RWPE1 (cell line): ENCODE measurements around the gene CSF2.

ENCODE experiments used
- CTCF ChIA-PET: fragments of 350-600 bp; sonication (Branson Sonifier 250); formaldehyde crosslinking; extraction: SDS; loops from one replicate; lab custom pipeline; 2021; lab: Yijun Ruan, JAX
- POLR2A ChIA-PET: fragments of 400-600 bp; formaldehyde crosslinking; extraction: SDS; loops from one replicate; lab custom pipeline; 2020; ENCODE audit warnings: antibody characterized with exemption; ENCODE audit not compliant: low non-redundant PET; lab: Yijun Ruan, JAX
- DNase-seq: peaks from one replicate; pipeline ENCODE4 v3.0.0; 2012; ENCODE audit warnings: low spot score
- H3K27ac ChIP-seq: fragments of 450-650 bp; 2 replicates; pipeline ENCODE4 v1.5.1; 2017
- TF ChIP-seq, protein P1 (sequence below): fragments of 450-650 bp; conservative IDR thresholded peaks from 2 replicates; pipeline ENCODE4 v1.5.1; 2017; ENCODE audit warnings: low read depth, mild to moderate bottlenecking

The CSF2 gene

DNA sequence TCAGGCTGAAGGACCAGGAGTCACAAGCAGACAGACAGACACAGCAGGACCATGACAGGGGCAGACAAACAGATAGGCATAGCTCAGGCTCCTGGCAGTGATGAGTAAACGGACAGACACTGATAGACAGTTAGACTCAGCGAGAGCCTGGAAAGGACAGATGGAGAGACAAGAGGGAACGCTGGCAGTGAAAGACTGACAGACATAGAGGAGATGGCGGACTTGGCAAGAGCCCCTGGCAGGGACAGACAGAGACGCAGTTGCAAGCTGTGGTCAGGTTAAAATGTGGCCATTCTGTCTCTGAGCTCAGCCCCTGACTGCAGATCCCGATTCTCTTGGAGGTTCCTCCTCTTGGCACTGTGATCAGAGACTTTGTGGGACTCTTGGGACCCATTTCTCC lies 13.6 kb downstream of the CSF2 start:
- POLR2A ChIA-PET: no interaction called here
- DNase-seq: no peak
- H3K27ac ChIP-seq: peak overlapping the region; percentile 73; the same call in 1 of the 2 replicates

DNA sequence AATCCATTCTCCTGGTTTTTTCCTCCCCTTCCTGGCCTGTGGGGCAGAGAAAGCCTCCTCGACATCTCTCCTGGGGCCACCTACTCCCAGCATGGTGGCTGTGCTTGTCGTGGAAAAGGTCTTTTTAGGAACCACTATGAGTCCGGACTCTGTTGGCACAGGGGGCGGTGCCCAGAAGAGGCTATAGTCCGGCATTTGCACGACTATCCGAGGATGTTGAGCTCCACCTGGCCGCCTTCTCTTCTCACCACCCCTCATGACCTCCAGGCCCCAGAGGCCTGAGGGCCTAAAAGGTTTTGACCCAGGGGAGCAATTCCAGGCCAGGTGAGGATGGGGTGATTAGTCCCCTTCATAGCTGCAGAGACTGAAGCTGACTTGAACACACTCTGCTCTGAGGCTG lies 14.1 kb downstream of the CSF2 start:
- no peak for DNase-seq
- ChIA-PET CTCF (interaction anchor here (1.0 to 2.1 kb wide), 3 partner anchors 13 to 24 kb away, joined by 3 to 12 read pairs (median 4); no protein-coding TSS in a partner anchor), POLR2A (no interaction called here)
- H3K27ac ChIP-seq: no peak overlapping the region
- TF ChIP-seq, protein P1, sequence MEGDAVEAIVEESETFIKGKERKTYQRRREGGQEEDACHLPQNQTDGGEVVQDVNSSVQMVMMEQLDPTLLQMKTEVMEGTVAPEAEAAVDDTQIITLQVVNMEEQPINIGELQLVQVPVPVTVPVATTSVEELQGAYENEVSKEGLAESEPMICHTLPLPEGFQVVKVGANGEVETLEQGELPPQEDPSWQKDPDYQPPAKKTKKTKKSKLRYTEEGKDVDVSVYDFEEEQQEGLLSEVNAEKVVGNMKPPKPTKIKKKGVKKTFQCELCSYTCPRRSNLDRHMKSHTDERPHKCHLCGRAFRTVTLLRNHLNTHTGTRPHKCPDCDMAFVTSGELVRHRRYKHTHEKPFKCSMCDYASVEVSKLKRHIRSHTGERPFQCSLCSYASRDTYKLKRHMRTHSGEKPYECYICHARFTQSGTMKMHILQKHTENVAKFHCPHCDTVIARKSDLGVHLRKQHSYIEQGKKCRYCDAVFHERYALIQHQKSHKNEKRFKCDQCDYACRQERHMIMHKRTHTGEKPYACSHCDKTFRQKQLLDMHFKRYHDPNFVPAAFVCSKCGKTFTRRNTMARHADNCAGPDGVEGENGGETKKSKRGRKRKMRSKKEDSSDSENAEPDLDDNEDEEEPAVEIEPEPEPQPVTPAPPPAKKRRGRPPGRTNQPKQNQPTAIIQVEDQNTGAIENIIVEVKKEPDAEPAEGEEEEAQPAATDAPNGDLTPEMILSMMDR: no peak

More for the DNA sequence above, 13.6 kb downstream of the CSF2 start:
- TF ChIP-seq, protein P1: no peak
- CTCF ChIA-PET: interaction anchor here (0.6 to 2.1 kb wide), 3 partner anchors 22 to 47 kb away, joined by 3 to 12 read pairs (median 4); no protein-coding TSS in a partner anchor

DNA sequence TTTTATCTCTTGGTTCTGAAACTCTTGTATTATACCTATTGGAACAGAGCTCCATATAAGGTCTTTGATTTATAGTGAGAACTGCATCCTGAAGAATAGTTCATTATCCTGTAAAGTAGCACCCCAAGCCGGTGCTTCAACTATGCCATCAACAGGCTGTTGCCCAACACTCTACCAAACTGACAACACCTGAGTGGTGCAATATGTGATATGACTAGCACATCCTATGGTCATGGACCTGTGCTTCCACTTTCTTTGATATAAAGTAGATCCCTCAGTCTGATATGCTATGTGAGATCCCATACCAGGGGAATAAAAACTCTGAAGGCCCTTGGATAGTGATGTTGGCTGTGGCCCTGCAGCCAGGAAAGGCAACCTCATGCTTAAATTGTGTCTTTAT lies 15.8 kb downstream of the CSF2 start:
- POLR2A ChIA-PET: no interaction called here
- CTCF ChIA-PET: interaction anchor here (1.2 kb wide), 1 partner anchor 24 kb away, joined by 6 read pairs; no protein-coding TSS in a partner anchor
- H3K27ac ChIP-seq: no peak overlapping the region
- peak; percentile 42 for DNase-seq
- TF ChIP-seq, protein P1: no peak

DNA sequence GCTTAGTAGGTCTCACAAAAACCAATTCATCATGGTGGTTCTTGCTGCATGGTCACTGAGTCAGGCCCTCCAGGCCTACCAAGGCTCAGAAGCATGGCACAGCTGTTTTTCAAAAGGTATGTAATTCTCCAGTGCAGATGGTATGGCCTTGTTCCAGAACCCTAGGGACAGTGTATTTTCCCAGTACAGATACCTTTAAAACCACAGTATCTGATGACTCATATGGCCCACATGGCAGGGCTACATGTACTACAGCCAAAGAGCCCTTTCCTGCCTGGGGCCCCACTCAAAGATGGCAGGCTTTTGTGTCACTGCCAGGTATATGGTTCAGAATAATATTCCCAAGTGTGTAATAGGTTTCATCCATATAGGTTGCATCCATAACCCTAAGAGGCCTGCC lies 16.5 kb downstream of the CSF2 start:
- peak overlapping the region; percentile 48; the same call in 1 of the 2 replicates for H3K27ac ChIP-seq
- POLR2A ChIA-PET: no interaction called here
- CTCF ChIA-PET: interaction anchor here (1.2 kb wide), 1 partner anchor 25 kb away, joined by 6 read pairs; no protein-coding TSS in a partner anchor
- DNase-seq: peak; percentile 91
- TF ChIP-seq, protein P1: no peak

DNA sequence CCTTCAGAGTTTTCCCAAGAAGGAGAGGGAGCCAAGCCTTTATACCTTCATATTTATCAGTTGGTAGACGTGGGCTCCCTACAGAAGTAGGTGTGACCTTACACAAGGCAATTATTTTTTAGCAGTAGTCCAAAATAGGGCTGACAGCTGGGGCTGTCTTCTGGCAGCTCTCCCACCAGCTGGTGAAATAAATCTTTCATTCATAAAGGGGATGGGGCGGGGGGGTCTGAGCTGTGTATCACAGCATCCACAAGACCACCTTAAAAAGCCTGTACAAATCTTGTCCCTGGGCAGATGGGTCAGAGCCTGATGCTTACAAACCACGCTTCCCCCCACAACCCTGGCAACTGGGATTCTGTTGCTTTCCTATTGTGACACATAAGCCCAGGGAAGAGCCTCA lies 19.7 kb downstream of the CSF2 start:
- no peak for DNase-seq
- TF ChIP-seq, protein P1: no peak
- ChIA-PET POLR2A (no interaction called here), CTCF (interaction anchor here (0.5 to 1.3 kb wide), 5 partner anchors 10 to 91 kb away, joined by 3 to 4 read pairs (median 3); no protein-coding TSS in a partner anchor)
- no peak overlapping the region for H3K27ac ChIP-seq

DNA sequence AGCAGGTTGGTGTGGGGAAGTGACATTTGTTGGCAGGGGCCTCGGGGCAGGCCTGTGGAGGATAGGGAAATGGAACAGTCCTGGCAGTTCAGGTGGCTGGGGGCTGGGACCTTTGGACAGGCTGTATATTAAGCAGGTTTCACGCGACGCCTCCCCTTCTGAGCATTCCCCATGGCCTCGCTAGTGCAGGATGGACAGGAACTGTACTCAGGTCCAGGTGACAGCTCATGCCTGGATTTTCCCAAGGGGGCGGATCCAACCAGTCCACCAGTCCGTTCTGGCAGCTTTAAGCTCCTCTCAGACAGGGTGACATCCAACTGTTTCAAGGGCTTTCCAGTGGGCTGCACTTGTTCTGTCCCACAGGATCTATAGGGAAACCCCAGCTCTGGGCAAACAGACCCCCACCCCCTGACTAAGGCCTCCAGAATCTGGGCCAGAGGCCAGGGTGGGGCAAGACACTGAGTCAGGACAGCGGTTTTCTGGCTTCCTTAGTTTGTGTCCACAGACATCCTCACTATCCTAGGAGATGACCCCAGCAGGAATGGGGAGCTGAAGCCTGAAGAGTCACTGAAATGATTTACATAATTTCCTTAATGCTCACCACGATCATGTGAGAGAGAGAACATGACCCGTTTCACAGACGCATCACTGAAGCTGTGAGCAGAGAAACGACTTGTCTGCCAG lies 20.9 kb downstream of the CSF2 start:
- ChIA-PET POLR2A (no interaction called here), CTCF (interaction anchor here (0.6 to 1.0 kb wide), 5 partner anchors 7 to 1902 kb away, joined by 3 to 4 read pairs (median 3); no protein-coding TSS in a partner anchor)
- peak overlapping the region; percentile 78 for H3K27ac ChIP-seq
- TF ChIP-seq, protein P1: no peak
- DNase-seq: peak; percentile 93
